Dermis microvascular lymphatic vessel endothelial cell (primary cell): ENCODE measurements around the gene ACTR6. TPM values are rescaled to one million over a fixed set of nuclear protein-coding genes. Genes with fewer than 3 reads are reported as not detected.
"Not testable (repeated sequence)": the region's sequence is repeated elsewhere in the genome, so short reads cannot be mapped to it uniquely, and the experiment has no call there.

Experiments
- DNase-seq, 2 donors: peaks; one replicate each; pipeline versions ENCODE4 v3.0.0 to v3.0.0-alpha.2; 2010; ENCODE audit warnings: low read depth in 2 of 2
- total RNA-seq: library from RNA; depleted of rRNA; stranded (reverse); fragments of >200 nt; gene quantifications from 2 replicates; pipeline ENCODE4 v1.2.1, GENCODE V29; 2014

ACTR6 gene
- 9.5 and 9.8 TPM in 2 replicates for total RNA-seq

DNA sequence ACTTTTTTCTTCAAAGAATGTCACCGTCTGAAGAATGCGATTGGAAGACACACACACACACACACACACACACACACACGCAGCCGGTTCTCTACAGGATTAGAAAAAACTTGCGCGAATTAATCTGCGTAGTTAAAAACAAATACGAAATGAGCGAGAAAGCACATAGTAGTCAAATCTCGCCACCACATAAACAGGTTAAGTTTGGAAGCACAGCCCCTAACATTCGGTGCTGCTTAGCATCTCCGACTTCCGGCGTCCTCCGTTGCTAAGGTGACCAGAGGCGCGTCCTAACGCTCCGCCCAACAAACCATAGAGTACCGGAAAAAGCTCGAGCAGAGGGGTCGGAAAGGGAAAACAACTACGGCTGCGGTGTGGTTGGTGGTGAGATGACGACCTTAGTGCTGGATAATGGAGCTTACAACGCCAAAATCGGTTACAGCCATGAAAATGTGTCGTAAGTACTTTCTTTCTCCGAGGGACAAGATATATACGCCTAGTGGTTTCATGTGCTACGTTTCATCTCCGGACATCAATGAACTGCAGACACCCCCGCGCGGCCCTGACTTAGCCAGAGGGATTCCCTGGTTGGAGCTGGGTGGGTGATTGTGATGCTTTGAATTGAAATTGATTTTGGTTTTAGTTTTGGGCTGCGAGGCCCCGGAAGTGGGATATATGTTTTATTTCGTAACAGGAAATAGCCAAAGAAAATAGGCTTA is at the start of gene ACTR6:
Gene ACTR6, plus strand, starts transcription at position 353 of the 719 bp plus-strand sequence. Its CDS starts 37 bp downstream, at position 390.
- DNase-seq = peak; percentile 94 to 96

DNA sequence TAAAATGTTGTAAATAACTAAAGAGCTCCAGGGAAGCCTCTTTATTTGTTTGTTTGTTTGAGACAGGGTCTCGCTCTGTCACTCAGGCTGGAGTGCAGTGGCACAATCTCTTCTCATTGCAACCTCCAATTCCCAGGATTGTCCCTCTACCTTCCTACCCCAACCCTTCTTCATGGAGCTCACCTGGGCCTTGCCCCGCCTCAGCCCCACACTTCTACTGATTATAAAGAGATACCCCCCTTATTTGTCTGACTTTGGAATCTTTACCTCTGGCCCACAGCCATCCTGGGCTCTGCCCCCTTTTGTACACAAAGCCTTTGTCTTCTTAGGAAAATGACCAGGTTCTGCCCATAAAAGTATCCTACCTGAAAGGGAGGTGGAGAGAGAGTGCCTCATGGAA is 48.8 kb upstream of the ACTR6 start:
- no peak for DNase-seq

DNA sequence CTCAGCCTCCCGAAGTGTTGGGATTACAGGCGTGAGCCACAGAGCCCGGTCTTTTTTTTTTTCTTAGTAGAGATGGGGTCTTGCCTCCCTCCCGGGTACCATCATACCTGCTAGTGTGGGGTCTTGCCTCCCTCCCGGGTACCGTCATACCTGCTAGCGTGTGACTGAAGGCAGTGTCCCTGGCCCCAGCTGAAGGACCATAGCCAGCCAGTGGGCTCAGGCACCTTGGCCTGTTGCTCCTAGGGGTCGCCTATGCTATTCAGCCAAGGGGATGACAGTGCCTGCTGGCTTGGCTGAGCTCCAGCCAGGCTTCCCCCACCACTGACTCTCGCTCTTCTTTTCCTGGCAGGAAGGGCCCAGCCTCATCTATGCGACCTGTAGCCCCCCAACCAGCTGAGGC is 47.5 kb upstream of the ACTR6 start:
- no peak for DNase-seq

GRCh38 chr12:100154474-100155247 is 46.0 kb upstream of the ACTR6 start:
- peak in 1 of 2 donors; percentile 59 for DNase-seq

DNA sequence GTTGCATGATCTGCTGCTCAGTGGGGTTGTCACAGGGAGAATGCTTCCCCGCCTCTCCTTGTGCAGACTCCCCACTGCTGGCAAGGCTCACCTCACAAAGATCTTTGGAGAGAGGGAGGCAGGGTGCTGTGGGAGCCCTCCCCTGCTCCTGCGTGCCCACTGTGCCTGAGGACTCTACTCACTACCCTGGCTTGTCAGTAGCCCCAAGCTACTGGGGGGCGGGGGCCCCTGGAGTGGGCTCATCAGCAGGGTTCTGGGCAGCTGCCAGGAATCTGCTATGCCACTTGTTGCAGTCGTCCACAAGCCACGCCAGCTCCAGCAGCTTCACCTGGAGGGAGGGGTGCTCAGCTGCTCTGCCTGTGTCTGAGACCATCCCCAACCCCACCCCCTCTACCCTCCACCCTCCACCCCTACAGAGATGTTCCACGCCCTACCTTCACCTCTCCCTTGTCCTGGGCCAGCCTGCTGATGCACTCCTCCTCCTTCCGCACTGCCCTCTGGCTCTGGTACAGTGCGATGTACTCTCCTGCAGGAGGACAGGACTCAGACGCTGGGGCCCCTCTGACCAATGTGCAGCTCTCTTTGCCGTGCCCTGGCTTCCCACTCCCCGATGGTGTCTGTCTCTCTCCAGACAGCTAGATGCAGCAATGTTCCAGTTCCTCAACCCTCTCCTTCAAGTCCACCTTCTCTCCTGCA is 43.7 kb upstream of the ACTR6 start:
- DNase-seq = no peak

- DNase-seq = no peak
Observed at GRCh38 chr12:100157427-100157821, 43.2 kb upstream of the ACTR6 start.

DNA sequence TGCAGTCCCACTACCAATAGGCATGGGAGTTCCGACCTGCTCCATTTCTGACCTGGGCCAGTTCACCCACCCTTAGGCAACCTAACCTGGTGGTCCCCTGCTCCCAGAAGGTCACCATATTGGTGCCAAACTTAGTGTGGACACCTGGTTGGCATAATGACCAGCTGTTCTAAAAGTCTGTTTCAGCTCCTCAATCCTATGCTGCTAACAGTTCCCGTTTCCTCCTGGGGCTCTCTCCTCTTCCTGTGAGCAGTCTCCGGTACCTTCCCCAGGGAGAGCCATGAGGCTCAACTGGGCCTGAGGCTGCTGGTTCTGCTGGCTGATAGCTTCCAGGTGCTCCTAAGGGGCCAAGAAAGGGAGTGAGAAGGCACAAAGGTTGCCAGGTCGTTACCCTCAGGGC is 42.1 kb upstream of the ACTR6 start:
- DNase-seq = no peak

- no peak for DNase-seq
Observed at GRCh38 chr12:100159391-100160104, 41.1 kb upstream of the ACTR6 start.

- peak in 1 of 2 donors; percentile 47 for DNase-seq
Observed at GRCh38 chr12:100163416-100164152, 37.0 kb upstream of the ACTR6 start.

GRCh38 chr12:100164153-100164704 is 36.4 kb upstream of the ACTR6 start:
- DNase-seq = no peak

- no peak for DNase-seq
Observed at GRCh38 chr12:100165356-100165755, 35.3 kb upstream of the ACTR6 start.

DNA sequence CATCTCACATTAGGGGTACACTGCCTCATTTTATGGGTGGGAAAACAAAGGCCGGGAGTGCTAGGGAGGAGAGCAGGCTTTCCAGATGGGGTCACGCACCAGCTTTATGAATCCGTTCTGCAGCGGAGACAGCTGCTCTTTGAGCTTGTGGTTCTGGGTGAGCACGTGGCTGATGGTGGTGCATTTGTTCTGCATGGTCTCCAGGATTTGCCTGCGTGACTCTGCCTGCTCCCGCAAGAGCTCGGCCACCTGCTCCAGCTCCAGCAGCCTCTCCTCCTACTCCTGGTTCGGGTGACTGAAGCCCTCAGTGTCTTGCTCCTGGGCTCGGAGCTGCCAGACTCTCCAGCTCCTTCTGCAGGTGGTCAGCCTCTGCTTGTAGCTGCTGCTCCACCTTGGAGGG is 34.4 kb upstream of the ACTR6 start:
- no peak for DNase-seq

GRCh38 chr12:100168562-100168961 is 32.1 kb upstream of the ACTR6 start:
- DNase-seq = no peak

GRCh38 chr12:100169345-100169744 is 31.3 kb upstream of the ACTR6 start:
- no peak for DNase-seq

DNA sequence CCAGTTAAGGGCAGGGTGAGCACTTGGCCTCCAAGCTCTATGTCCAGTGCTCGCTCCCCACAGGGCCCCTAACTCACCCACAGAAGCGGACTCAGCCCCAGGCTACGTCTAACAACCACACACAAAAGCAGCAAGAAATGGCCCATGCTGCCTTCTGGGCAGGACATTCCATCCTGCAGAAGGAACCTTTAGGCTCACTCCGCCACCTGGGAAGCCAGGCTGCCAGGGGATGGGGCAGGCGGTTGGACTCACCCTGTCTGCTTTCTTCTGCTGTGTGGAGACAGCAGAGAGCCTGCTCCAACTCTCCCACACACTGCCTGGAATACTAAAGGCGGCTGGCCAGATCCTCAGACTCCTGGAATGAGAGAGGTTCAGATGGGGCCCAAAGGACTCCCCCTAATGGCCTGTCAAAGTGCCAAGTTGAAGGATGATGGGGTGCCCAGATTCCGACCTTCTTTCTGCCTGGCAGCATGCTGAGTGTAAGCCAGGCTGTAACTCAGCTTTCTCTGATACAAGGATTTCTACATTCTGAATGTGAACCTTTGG is 30.2 kb upstream of the ACTR6 start:
- no peak for DNase-seq

GRCh38 chr12:100171248-100171647 is 29.4 kb upstream of the ACTR6 start:
- DNase-seq = no peak

GRCh38 chr12:100173111-100173510 is 27.5 kb upstream of the ACTR6 start:
- no peak for DNase-seq

GRCh38 chr12:100174495-100174894 is 26.1 kb upstream of the ACTR6 start:
- no peak for DNase-seq

DNA sequence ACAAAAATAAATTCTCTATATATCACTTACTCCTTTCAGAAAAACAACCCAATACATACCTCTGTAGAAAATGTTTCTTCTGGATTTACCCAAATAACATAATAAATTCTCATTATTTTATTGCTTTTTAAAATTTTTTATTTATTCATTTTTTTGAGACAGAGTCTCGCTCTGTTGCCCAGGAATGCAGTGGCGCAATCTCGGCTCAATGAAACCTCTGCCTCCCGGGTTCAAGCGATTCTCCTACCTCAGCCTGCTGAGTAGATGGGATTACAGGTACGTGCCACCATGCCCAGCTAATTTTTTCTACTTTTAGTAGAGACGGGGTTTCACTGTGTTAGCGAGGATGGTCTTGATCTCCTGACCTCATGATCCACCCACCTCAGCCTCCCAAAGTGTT is 24.1 kb upstream of the ACTR6 start:
- not testable (repeated sequence) for DNase-seq

- DNase-seq = no peak
Observed at GRCh38 chr12:100179252-100179651, 21.4 kb upstream of the ACTR6 start.
